ENCODE measurements around the gene FAM185A.
A peak's percentile ranks its signal among the peaks of the same experiment; 100 is the strongest.
"Not testable (repeated sequence)": the region's sequence is repeated elsewhere in the genome, so short reads cannot be mapped to it uniquely, and the experiment has no call there.

The FAM185A gene

DNA sequence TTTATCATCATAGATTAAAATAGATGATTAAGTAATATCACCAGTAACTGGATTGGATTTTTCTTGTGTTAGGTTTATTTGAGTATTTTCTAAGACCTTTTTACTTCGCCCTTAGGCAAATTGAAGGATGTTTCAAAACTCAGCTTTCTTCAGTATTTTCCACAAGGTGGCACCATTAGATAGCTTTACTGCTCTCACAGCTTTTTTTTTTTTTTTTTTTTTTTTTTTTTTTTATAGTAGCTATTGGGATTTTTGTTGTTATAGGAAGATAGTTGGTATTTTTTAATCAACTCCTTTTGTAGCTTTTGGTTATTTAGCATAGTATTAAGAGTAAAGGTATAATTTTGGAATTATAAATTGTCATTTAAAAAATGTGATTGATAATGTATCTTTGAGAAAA is 9.4 kb downstream of the FAM185A start:
- not testable (repeated sequence) for ATAC-seq (ENCODE audit: insufficient read depth, low read depth); H2AFZ ChIP-seq (ENCODE audit: low read depth, low read length)

DNA sequence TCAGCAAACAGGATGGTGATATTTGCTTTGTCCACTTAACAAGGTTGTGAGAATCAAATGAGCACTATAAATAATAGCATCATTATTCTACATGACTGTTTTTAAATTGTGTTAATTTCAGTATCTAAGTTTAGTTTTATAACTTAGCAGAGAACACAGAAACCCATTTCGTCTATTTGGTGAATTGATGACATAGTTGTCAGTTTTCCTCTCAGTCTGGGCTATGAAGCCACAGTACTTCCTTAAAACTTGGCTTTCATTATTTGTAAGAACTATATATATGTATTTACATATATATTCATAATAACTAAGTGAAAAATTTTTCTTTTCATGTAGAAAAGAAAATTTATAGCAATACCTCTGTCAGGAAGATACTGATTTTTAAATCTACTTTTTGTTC is 11.1 kb downstream of the FAM185A start:
- H3K4me2 ChIP-seq (ENCODE audit: insufficient read depth, low read length); H2AFZ ChIP-seq (ENCODE audit: low read depth, low read length); H3K27ac ChIP-seq (ENCODE audit: low read length); H3K36me3 ChIP-seq (ENCODE audit: insufficient read depth, low read length); DNase-seq; H3K9me3 ChIP-seq (ENCODE audit: insufficient read depth, low read length, severe bottlenecking); H3K4me3 ChIP-seq (ENCODE audit: low read depth in 1 of 2, low read length in 2 of 2); H3K27me3 ChIP-seq (ENCODE audit: insufficient read depth, low read length, poor library complexity); H4K20me1 ChIP-seq (ENCODE audit: insufficient read depth, low read length); H3K9ac ChIP-seq (ENCODE audit: low read depth, low read length); H3K4me1 ChIP-seq (ENCODE audit: insufficient read depth, low read length); H3K79me2 ChIP-seq (ENCODE audit: insufficient read depth, low read length); ATAC-seq (ENCODE audit: insufficient read depth, low read depth): not testable (repeated sequence)

More for the DNA sequence above, 9.4 kb downstream of the FAM185A start:
- H3K36me3 ChIP-seq (ENCODE audit: insufficient read depth, low read length); H4K20me1 ChIP-seq (ENCODE audit: insufficient read depth, low read length); H3K9me3 ChIP-seq (ENCODE audit: insufficient read depth, low read length, severe bottlenecking); H3K9ac ChIP-seq (ENCODE audit: low read depth, low read length); H3K79me2 ChIP-seq (ENCODE audit: insufficient read depth, low read length); H3K4me2 ChIP-seq (ENCODE audit: insufficient read depth, low read length); H3K27ac ChIP-seq (ENCODE audit: low read length); H3K4me1 ChIP-seq (ENCODE audit: insufficient read depth, low read length); H3K27me3 ChIP-seq (ENCODE audit: insufficient read depth, low read length, poor library complexity); DNase-seq; H3K4me3 ChIP-seq (ENCODE audit: low read depth in 1 of 2, low read length in 2 of 2): not testable (repeated sequence)
- TF ChIP-seq, protein P1, sequence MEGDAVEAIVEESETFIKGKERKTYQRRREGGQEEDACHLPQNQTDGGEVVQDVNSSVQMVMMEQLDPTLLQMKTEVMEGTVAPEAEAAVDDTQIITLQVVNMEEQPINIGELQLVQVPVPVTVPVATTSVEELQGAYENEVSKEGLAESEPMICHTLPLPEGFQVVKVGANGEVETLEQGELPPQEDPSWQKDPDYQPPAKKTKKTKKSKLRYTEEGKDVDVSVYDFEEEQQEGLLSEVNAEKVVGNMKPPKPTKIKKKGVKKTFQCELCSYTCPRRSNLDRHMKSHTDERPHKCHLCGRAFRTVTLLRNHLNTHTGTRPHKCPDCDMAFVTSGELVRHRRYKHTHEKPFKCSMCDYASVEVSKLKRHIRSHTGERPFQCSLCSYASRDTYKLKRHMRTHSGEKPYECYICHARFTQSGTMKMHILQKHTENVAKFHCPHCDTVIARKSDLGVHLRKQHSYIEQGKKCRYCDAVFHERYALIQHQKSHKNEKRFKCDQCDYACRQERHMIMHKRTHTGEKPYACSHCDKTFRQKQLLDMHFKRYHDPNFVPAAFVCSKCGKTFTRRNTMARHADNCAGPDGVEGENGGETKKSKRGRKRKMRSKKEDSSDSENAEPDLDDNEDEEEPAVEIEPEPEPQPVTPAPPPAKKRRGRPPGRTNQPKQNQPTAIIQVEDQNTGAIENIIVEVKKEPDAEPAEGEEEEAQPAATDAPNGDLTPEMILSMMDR (IDR thresholded peaks at IDR 0.05; ENCODE audit: borderline replicate concordance, extremely low read depth, low read length, poor library complexity, severe bottlenecking): peak; percentile 23

DNA sequence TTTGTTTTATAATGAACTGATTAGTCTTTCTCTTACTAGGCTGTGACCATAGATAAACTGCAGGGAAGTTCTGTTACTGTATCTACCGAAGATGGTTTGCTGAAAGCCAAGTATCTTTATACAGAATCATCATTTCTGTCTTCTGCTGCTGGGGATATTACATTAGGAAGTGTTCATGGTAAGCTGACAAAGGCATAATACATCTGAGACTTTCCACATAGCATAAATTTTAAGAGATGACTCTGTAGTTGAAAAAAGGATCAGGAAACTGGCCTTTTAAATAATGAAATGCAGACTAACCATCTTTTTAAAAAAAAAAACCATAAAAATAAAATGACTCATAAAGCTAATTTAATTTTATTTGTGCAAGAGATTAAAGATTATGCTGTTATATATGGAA is 12.4 kb downstream of the FAM185A start:
- H3K36me3 ChIP-seq (ENCODE audit: insufficient read depth, low read length); H3K27ac ChIP-seq (ENCODE audit: low read length); ATAC-seq (ENCODE audit: insufficient read depth, low read depth); H3K79me2 ChIP-seq (ENCODE audit: insufficient read depth, low read length); H3K27me3 ChIP-seq (ENCODE audit: insufficient read depth, low read length, poor library complexity); H3K9ac ChIP-seq (ENCODE audit: low read depth, low read length); H3K4me3 ChIP-seq (ENCODE audit: low read depth in 1 of 2, low read length in 2 of 2); H3K4me2 ChIP-seq (ENCODE audit: insufficient read depth, low read length); DNase-seq; H3K9me3 ChIP-seq (ENCODE audit: insufficient read depth, low read length, severe bottlenecking); H4K20me1 ChIP-seq (ENCODE audit: insufficient read depth, low read length); H2AFZ ChIP-seq (ENCODE audit: low read depth, low read length); H3K4me1 ChIP-seq (ENCODE audit: insufficient read depth, low read length): not testable (repeated sequence)

DNA sequence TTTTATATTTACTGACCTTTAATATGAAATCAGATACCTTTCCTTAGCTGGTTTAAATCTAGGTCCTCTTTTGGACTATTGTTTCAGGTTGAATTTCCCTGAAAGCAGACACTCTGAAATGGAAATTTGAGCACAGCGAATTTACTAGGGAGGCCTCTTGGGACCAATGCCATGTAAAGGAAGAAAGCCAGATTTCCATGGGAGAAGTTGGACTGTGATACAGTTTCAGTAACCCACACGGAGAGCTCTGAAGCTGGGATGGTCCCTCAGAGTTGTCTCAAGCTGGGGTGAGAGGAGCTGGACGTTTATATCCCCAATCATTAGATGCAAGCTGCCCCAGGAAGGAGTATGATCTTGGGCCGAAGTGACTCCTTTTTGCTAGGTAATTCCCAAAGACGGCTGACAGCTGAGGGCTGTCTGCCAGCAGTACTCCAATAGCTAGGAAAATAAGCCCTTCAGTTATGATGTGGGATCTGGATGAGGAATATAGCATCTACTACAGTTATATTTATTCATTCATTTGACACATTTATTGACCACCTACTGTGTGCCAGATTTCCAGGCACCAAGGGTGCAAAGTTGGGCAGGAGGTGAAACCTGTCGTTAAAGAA is 14.6 kb downstream of the FAM185A start:
- DNase-seq; H3K9me3 ChIP-seq (ENCODE audit: insufficient read depth, low read length, severe bottlenecking); H3K27me3 ChIP-seq (ENCODE audit: insufficient read depth, low read length, poor library complexity); H3K9ac ChIP-seq (ENCODE audit: low read depth, low read length); H3K79me2 ChIP-seq (ENCODE audit: insufficient read depth, low read length); H4K20me1 ChIP-seq (ENCODE audit: insufficient read depth, low read length); H3K27ac ChIP-seq (ENCODE audit: low read length); H3K4me3 ChIP-seq (ENCODE audit: low read depth in 1 of 2, low read length in 2 of 2); H3K36me3 ChIP-seq (ENCODE audit: insufficient read depth, low read length); H3K4me2 ChIP-seq (ENCODE audit: insufficient read depth, low read length); H2AFZ ChIP-seq (ENCODE audit: low read depth, low read length); H3K4me1 ChIP-seq (ENCODE audit: insufficient read depth, low read length); ATAC-seq (ENCODE audit: insufficient read depth, low read depth): not testable (repeated sequence)

DNA sequence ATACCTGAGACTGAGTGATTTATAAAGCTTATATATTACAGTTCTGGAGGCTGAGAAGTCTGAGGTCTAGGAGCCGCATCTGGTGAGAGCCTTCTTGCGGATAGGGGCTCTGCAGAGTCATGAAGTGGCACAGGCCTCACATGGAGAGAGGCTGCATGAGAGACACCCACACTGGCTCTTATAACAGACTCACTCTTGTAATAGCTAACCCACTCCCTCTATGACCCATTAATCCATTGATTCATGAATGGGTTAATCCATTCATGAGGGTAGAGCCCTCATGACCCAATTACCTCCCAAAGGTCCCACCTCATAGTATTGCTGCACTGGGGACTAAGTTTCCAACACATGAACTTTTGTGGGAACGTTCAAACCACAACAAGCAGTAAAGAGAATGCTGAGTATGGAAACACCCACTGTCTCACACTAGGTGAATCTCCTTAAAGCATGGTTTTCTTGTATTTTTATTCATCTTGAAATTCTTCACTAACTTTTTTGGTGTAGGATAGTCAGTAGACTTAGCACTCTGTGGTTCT is 20.9 kb downstream of the FAM185A start:
- H3K36me3 ChIP-seq (ENCODE audit: insufficient read depth, low read length); H3K27me3 ChIP-seq (ENCODE audit: insufficient read depth, low read length, poor library complexity); H3K4me3 ChIP-seq (ENCODE audit: low read depth in 1 of 2, low read length in 2 of 2); H4K20me1 ChIP-seq (ENCODE audit: insufficient read depth, low read length); H3K4me1 ChIP-seq (ENCODE audit: insufficient read depth, low read length); H3K9me3 ChIP-seq (ENCODE audit: insufficient read depth, low read length, severe bottlenecking); H3K27ac ChIP-seq (ENCODE audit: low read length); H2AFZ ChIP-seq (ENCODE audit: low read depth, low read length); H3K4me2 ChIP-seq (ENCODE audit: insufficient read depth, low read length); H3K79me2 ChIP-seq (ENCODE audit: insufficient read depth, low read length); ATAC-seq (ENCODE audit: insufficient read depth, low read depth); DNase-seq; H3K9ac ChIP-seq (ENCODE audit: low read depth, low read length): not testable (repeated sequence)

DNA sequence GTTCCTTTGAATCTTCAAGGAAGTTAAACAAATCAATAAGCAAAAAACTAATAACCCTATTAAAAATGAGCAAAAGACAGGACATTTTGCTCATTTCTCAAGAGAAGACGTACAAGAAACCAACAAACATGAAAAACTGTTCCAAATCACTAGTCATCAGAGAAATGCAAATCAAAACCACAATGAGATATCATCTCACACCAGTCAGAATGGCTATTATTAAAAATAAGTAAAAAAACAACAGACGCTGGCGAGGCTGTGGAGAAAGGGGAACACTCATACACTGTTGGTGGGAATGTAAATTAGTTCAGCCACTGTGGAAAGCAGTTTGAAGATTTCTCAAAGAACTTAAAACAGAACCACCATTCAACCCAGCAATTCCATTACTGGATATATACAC is 21.7 kb downstream of the FAM185A start:
- H3K9ac ChIP-seq (ENCODE audit: low read depth, low read length); H3K27me3 ChIP-seq (ENCODE audit: insufficient read depth, low read length, poor library complexity); H3K79me2 ChIP-seq (ENCODE audit: insufficient read depth, low read length); H3K27ac ChIP-seq (ENCODE audit: low read length); DNase-seq; H4K20me1 ChIP-seq (ENCODE audit: insufficient read depth, low read length); H3K36me3 ChIP-seq (ENCODE audit: insufficient read depth, low read length); H3K4me2 ChIP-seq (ENCODE audit: insufficient read depth, low read length); H3K4me1 ChIP-seq (ENCODE audit: insufficient read depth, low read length); H3K9me3 ChIP-seq (ENCODE audit: insufficient read depth, low read length, severe bottlenecking); H3K4me3 ChIP-seq (ENCODE audit: low read depth in 1 of 2, low read length in 2 of 2); H2AFZ ChIP-seq (ENCODE audit: low read depth, low read length); ATAC-seq (ENCODE audit: insufficient read depth, low read depth): not testable (repeated sequence)

DNA sequence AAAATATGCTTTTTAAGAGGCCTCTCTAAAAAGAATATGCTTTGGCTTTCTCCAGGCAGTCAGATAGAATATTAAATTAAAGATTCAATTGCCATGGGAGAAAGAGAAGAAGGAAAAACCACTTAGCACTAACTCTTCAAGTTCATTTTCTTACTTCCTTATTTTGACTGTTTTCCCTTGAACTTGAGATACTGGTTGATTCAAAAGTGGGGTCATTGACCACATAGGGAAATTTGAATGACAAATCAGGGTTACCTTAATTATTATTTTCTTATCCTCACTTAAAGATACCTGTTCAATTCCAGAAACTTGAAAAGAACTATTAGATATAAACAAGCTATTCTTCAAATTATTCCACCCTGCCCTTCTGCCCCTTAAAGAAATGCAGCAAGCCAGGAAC is 27.4 kb downstream of the FAM185A start:
- not testable (repeated sequence) for H2AFZ ChIP-seq (ENCODE audit: low read depth, low read length); H3K4me1 ChIP-seq (ENCODE audit: insufficient read depth, low read length); H3K36me3 ChIP-seq (ENCODE audit: insufficient read depth, low read length); H3K27me3 ChIP-seq (ENCODE audit: insufficient read depth, low read length, poor library complexity); H3K79me2 ChIP-seq (ENCODE audit: insufficient read depth, low read length); DNase-seq; H4K20me1 ChIP-seq (ENCODE audit: insufficient read depth, low read length); H3K4me3 ChIP-seq (ENCODE audit: low read depth in 1 of 2, low read length in 2 of 2); H3K9ac ChIP-seq (ENCODE audit: low read depth, low read length); H3K9me3 ChIP-seq (ENCODE audit: insufficient read depth, low read length, severe bottlenecking); ATAC-seq (ENCODE audit: insufficient read depth, low read depth); H3K4me2 ChIP-seq (ENCODE audit: insufficient read depth, low read length); H3K27ac ChIP-seq (ENCODE audit: low read length)

DNA sequence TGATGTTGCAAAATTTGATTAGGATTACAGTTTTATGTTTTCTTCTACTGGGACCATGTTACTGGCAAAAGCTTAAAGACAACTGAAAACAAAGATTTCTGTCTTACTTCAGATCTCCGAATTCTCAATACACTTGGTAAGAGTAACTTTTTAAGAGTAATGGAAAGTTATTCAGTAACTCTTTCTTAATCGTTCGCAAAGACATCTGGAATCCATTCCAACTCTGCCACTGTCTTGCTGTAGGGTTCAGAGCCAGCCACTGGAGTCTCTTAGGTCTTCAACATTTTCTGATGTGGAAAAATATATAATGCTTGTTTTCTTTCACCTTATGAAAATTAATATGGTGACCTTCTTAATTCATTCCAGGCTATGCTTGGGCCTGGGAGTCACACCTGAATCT is 29.9 kb downstream of the FAM185A start:
- not testable (repeated sequence) for H3K27ac ChIP-seq (ENCODE audit: low read length); H3K9ac ChIP-seq (ENCODE audit: low read depth, low read length); H3K4me2 ChIP-seq (ENCODE audit: insufficient read depth, low read length); H3K36me3 ChIP-seq (ENCODE audit: insufficient read depth, low read length); DNase-seq; H2AFZ ChIP-seq (ENCODE audit: low read depth, low read length); ATAC-seq (ENCODE audit: insufficient read depth, low read depth); H3K27me3 ChIP-seq (ENCODE audit: insufficient read depth, low read length, poor library complexity); H3K9me3 ChIP-seq (ENCODE audit: insufficient read depth, low read length, severe bottlenecking); H3K4me3 ChIP-seq (ENCODE audit: low read depth in 1 of 2, low read length in 2 of 2); H4K20me1 ChIP-seq (ENCODE audit: insufficient read depth, low read length); H3K79me2 ChIP-seq (ENCODE audit: insufficient read depth, low read length); H3K4me1 ChIP-seq (ENCODE audit: insufficient read depth, low read length)

Measured in DND-41 (cell line).